Measurements from ENCODE around the gene ZBTB48. TPM values are rescaled to one million over a fixed set of nuclear protein-coding genes. Genes with fewer than 3 reads are reported as not detected.

The ZBTB48 gene
- total RNA-seq, 1 experiment from 2014 or later, result 35.3 TPM

GRCh38 chr1:6560267-6560666 is 19.5 kb upstream of the ZBTB48 start:
- TF ChIP-seq CTCF (conservative IDR thresholded peaks at IDR 0.05; ENCODE audit: low read depth, low read length) (no peak), EZH2 (IDR thresholded peaks at IDR 0.05; ENCODE audit: borderline replicate concordance, low read depth, low read length, poor library complexity, severe bottlenecking) (no peak)
- BruUV-seq (replicated peaks), result no TSS peak
- ChIA-PET CTCF (no interaction called here), POLR2A (ENCODE audit: low non-redundant PET) (no interaction called here)
- peaks cover 23% of the 10 kb centered on the region for H3K27me3 ChIP-seq (replicated peaks; ENCODE audit: insufficient read depth, low read depth, low read length, poor library complexity)
- H3K36me3 ChIP-seq (ENCODE audit: insufficient read depth, low read length, poor library complexity, severe bottlenecking), result no peaks in the 10 kb centered on the region
- H3K9me3 ChIP-seq (ENCODE audit: low read depth, low read length, poor library complexity, severe bottlenecking), result no peaks in the 10 kb centered on the region
- H3K4me1 ChIP-seq (ENCODE audit: insufficient read depth, low read length, poor library complexity, severe bottlenecking), result no peaks in the 10 kb centered on the region
- intact Hi-C loops (cut with micrococcal nuclease; ENCODE audit: unreplicated experiment), result no loop called here
- no peak overlapping the region for H3K27ac ChIP-seq (ENCODE audit: low read depth, low read length, poor library complexity, severe bottlenecking)
- no peak for DNase-seq (ENCODE audit: low spot score)
- no peak overlapping the region for H3K4me3 ChIP-seq (ENCODE audit: low read depth, low read length, poor library complexity, severe bottlenecking)

GRCh38 chr1:6569033-6569432 is 10.8 kb upstream of the ZBTB48 start:
- CTCF ChIA-PET, result no interaction called here
- intact Hi-C loops (cut with micrococcal nuclease; ENCODE audit: unreplicated experiment), result no loop called here

GRCh38 chr1:6570100-6570499 is 9.7 kb upstream of the ZBTB48 start:
- ChIA-PET CTCF (no interaction called here), POLR2A (ENCODE audit: low non-redundant PET) (no interaction called here)
- no peak overlapping the region for H3K27ac ChIP-seq (ENCODE audit: low read depth, low read length, poor library complexity, severe bottlenecking)
- no TSS peak for BruUV-seq (replicated peaks)
- peaks cover 8% of the 10 kb centered on the region for H3K27me3 ChIP-seq (replicated peaks; ENCODE audit: insufficient read depth, low read depth, low read length, poor library complexity)
- H3K9me3 ChIP-seq (ENCODE audit: low read depth, low read length, poor library complexity, severe bottlenecking), result no peaks in the 10 kb centered on the region
- no peak for TF ChIP-seq CTCF (conservative IDR thresholded peaks at IDR 0.05; ENCODE audit: low read depth, low read length)
- no peak for TF ChIP-seq EZH2 (IDR thresholded peaks at IDR 0.05; ENCODE audit: borderline replicate concordance, low read depth, low read length, poor library complexity, severe bottlenecking)
- no peak for DNase-seq (ENCODE audit: low spot score)
- no peaks in the 10 kb centered on the region for H3K4me1 ChIP-seq (ENCODE audit: insufficient read depth, low read length, poor library complexity, severe bottlenecking)
- H3K4me3 ChIP-seq (ENCODE audit: low read depth, low read length, poor library complexity, severe bottlenecking), result no peak overlapping the region
- intact Hi-C loops (cut with micrococcal nuclease; ENCODE audit: unreplicated experiment), result no loop called here
- no peaks in the 10 kb centered on the region for H3K36me3 ChIP-seq (ENCODE audit: insufficient read depth, low read length, poor library complexity, severe bottlenecking)

More at GRCh38 chr1:6569033-6569432, 10.8 kb upstream of the ZBTB48 start:
- H3K4me1 ChIP-seq (ENCODE audit: insufficient read depth, low read length, poor library complexity, severe bottlenecking), result no peaks in the 10 kb centered on the region
- no TSS peak for BruUV-seq (replicated peaks)
- POLR2A ChIA-PET (ENCODE audit: low non-redundant PET), result no interaction called here
- no peaks in the 10 kb centered on the region for H3K36me3 ChIP-seq (ENCODE audit: insufficient read depth, low read length, poor library complexity, severe bottlenecking)
- TF ChIP-seq CTCF (conservative IDR thresholded peaks at IDR 0.05; ENCODE audit: low read depth, low read length) (no peak), EZH2 (IDR thresholded peaks at IDR 0.05; ENCODE audit: borderline replicate concordance, low read depth, low read length, poor library complexity, severe bottlenecking) (no peak)
- no peak overlapping the region for H3K27ac ChIP-seq (ENCODE audit: low read depth, low read length, poor library complexity, severe bottlenecking)
- H3K27me3 ChIP-seq (replicated peaks; ENCODE audit: insufficient read depth, low read depth, low read length, poor library complexity), result peaks cover 17% of the 10 kb centered on the region
- no peak overlapping the region for H3K4me3 ChIP-seq (ENCODE audit: low read depth, low read length, poor library complexity, severe bottlenecking)
- H3K9me3 ChIP-seq (ENCODE audit: low read depth, low read length, poor library complexity, severe bottlenecking), result no peaks in the 10 kb centered on the region
- DNase-seq (ENCODE audit: low spot score), result no peak

Measured in A673 (cell line).